Spleen (tissue), 7 donors: Measurements from ENCODE around the gene ATXN1.

Experiments used
- CTCF ChIP-seq, 11 experiments: fragments of 200-600 bp in 7 of 11; fragments of 450-650 bp in 4 of 11; sonication (generic) in 4 of 11; IDR thresholded peaks in 8 of 11; conservative IDR thresholded peaks in 3 of 11; 1 replicate in 7 of 11; 2 replicates in 4 of 11; pipeline versions ENCODE4 v1.4.0 to v1.8.0; 2016 to 2021; ENCODE audit warnings: antibody characterized with exemption in 11 of 11, inconsistent platforms in 4 of 11, mild to moderate bottlenecking in 1 of 11
- POLR2A ChIP-seq, 3 donors: fragments of 450-650 bp; IDR thresholded peaks; one replicate each; pipeline ENCODE4 v1.5.1; 2017; ENCODE audit warnings: antibody characterized with exemption in 3 of 3, mild to moderate bottlenecking in 1 of 3
- donor health status: DM: no; HTN: no; CAD: no; lungs with moderate emphysema.
- donor health status: DM: no; HTN: no; CAD: no.
- donor health status: DM: no; HTN: no; CAD: no.

GRCh38 chr6:16546861-16547260, 214.4 kb downstream of the ATXN1 start:
- TF ChIP-seq CTCF (IDR thresholded peaks at IDR 0.05 in 8 of 11, conservative IDR thresholded peaks at IDR 0.05 in 3 of 11) = no peak
- TF ChIP-seq POLR2A (IDR thresholded peaks at IDR 0.05) = no peak
